ENCODE results near the gene CAMK1D.

CAMK1D gene

DNA sequence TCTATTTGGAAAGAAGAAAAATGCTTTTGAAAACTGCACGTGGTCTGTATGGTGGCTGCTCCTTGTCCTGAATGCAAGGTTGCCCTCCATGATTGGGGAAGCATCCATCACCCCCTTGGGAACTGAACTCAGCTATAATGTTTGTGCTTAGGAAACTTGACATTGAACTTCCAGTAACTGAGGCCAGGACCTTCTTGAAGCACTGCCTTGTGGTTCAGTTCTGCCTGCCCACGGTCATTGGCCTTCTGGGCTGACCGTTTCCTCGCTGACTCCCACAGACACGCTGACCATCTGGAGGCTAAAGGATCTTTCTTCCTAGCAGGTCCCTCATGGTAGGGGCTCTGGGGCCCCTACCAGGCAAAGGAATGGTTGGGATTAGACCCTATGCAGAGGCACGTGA is 247.8 kb downstream of the CAMK1D start:
- DNase-seq (ENCODE audit: low spot score) = no peak

DNA sequence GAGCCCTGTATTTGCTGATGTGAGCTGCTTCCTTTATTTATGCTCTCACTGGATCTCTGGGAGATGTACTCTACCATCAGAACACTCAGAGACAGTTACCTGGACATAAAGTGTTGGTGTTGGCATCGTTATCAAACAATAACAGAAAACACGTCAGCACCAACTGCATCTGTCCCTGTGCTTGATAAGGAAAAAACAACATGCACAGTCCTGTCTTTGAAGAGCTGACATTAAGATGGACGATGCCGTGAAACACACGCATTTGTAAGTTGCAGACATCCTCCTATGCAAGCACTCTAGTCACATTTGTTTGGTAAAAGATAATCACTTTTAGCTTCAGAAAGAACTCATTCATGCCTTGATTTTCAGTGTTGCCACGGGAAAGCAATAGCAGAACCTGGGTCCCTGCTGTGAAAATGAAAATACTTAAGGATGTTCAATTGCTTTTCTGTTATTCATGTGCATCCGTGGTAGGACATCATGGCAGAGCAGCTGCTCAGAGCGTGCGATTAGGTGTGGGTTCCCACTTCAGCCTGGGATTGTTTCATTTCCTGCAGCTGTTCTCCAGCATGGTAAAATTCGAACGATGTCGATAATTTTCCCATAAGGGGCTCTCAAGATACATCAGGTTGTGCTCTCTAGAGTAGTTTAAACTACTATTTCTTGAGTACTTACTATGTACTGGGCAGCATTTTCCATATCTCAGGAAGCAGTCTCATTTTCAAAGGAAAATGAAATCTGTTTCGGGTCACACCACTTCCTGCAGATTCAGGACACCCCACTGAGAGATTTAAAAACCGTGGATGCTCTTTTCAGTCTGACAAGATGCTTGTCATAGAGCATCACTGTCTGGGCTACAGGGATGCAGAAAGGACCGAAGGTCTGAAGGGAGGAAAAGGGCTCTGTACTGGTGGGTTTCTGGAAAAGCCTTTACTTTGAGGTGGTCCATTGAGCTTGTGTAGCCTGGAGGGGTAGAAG is 248.7 kb downstream of the CAMK1D start:
- no peak for DNase-seq (ENCODE audit: low spot score)

DNA sequence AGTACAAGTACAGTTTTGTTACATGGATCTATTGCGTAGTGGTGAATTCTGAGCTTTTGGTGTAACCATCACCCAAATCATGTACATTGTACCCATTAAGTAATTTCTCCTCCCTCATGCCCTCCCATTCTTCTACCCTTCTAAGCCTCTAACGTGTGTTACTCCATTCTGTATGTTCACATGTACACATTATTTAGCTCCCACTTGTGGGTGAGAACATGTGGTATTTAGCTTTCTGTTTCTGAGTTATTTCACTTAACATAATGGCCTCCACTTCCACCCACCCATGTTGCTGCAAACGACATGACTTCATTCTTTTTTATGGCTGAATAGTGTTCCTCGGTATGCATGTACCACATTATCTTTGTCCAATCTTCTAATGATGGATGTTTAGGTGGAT is 251.3 kb downstream of the CAMK1D start:
- DNase-seq (ENCODE audit: low spot score) = no peak

DNA sequence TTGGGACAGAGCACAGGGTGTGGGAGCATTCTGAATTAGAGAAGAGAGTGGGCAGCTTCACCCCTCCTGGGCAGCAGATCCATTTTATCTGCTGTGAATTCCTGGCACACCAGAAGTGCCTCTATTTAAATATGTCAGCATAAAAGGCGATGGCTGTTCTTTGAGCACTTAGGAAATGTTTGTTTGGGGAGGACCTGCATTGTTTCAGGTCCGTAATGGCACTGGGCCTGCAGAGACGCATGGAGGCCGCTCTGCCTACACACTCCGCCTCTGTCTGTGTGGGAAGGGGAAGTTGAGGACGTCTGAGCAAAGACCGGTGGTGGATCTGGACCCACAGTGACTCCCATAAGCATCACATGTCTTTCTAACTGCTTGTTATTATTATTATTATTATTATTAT is 253.2 kb downstream of the CAMK1D start:
- no peak for DNase-seq (ENCODE audit: low spot score)

DNA sequence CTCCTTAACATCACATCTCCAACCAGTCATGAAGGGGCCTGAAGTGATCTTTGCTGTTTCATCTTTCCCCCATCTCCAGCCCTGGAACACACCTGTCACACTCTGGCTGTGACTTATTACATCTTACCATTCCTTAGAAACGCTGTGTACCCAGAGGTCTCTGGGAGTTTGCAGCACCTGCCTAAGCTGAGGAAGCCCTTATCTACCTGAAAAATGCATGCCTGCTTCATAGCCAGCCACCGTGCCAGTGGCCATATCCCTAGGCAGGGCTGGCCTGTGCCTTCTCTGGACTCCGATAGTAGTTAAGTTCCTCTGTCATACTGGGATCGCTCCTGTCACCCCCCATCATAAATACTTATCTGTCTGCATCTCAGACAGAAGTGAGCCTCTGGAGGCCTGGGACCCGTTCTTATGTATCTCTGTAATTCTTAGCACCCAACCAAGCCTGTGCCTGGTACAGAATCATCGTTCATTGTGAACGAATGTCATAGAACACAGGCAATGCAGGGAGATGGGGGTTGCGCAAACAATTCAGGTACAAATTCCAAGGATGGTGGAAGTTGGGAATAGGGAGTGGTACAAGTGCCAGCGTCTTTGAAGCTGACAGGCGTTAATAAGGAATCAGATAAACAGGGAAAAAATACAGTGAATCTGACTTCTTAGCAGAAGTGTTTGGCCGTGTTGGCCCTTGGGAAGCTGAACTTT is 254.6 kb downstream of the CAMK1D start:
- DNase-seq (ENCODE audit: low spot score) = no peak

DNA sequence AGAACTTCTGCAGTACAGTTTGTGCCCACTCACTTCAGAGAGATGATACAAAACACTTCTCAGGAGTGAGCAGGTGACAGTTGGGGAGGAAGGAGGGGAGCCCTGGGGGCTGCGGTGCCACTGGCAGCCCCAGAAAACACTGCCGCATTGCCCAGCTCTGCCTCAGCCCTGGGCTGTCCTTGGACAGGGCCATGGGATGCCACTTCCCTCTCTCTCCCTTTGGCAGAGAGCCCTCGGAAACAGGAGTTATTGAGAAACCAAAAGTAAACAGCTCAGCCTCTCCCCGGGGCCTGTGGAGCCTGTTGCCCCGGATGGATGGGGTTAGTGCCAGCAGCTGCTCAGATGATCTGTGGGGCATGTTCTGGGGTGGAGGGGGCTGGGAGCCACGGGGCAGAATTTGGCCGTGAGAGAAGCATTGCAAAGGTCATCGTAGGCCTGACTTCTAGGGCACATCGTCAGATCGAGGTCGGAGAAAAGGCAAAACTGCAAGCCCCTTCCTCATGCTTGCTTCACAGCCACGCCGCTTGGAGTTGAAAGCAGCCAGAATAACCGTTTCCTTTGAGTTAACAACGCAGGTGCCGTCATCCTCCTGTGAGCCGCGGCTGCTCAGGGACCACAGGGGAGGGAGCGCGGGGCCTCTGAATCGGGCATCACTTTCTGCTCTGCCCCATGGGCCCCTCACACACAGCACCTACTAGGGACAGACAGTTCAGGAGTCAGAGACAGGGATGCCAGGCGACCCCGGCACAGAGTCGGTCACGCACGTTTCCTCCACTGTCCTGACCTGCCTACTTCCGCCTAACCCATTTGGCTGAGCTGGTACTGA is 256.4 kb downstream of the CAMK1D start:
- DNase-seq (ENCODE audit: low spot score) = peak; percentile 82

DNA sequence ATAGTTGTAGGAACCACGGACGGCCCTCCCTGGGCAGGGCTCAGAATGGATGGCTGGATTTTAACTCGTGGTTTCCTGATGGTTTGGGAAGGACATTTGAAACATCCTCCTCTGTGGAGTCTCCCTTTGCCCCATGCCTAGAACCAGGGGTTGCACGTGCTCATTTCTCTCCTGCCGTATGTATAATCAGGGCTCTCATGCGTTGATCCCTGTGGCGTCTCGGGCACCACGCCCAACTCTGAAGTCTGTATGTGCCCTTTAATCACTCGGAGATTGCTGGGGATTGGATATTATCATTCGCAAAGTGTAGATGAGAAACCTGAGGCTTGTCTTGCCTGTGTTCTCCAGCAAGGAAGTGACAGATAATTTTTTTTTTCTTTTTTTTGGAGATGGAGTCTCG is 257.1 kb downstream of the CAMK1D start:
- DNase-seq (ENCODE audit: low spot score) = no peak

DNA sequence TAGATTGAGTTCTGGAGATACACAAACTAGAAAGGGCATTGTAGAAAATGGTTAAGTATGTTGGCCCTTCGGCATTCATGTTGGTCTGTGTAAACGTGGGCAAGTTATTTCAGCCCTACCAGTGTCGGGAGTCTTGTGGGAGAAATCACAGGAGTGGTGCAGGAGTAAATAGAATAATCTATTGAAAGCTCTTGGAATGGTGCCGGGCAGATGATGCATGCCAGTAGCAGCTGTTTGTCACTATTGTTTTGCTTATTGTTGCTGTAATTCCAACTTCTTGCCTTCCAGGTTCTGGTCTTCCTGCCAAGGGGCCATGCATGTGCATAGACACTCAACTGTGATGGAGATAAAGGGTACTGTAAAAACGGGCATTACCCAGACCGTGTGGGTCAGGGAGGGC is 259.4 kb downstream of the CAMK1D start:
- no peak for DNase-seq (ENCODE audit: low spot score)

DNA sequence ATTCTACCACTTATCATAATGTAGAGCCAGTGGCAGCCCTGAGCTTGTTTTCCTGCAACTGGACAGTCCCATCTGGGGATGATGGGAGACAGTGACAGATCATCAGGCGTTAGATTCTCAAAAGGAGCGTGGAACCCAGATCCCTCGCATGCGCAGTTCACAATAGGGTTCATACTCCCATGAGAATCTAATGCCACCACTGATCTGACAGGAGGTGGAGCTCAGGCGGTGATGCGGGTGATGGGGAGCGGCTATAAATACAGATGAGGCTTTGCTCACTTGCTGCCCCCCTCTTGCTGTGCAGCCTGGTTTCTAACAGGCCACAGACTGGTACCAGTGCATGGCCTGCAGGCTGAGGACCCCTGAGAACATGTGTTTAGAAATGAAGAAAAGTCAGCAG is 260.1 kb downstream of the CAMK1D start:
- no peak for DNase-seq (ENCODE audit: low spot score)

DNA sequence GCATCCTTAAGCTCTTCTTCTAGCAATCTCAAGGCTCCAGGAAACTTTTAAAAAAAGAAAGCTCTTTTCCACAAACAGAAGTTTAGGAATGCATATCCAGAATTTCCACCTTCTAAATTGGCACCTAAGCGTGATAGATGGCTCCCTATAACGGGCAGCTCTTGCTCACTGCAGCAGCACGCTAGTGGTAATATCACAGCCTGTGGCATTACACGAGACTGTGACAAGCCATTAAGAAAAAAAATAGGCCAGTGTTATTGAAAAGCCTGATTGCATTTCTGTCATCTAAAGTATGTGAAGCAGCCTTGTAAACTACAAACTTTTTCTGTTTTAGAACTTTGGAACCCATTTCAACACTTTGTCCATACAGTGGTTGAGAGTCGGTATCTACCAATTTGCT is 263.8 kb downstream of the CAMK1D start:
- no peak for DNase-seq (ENCODE audit: low spot score)

DNA sequence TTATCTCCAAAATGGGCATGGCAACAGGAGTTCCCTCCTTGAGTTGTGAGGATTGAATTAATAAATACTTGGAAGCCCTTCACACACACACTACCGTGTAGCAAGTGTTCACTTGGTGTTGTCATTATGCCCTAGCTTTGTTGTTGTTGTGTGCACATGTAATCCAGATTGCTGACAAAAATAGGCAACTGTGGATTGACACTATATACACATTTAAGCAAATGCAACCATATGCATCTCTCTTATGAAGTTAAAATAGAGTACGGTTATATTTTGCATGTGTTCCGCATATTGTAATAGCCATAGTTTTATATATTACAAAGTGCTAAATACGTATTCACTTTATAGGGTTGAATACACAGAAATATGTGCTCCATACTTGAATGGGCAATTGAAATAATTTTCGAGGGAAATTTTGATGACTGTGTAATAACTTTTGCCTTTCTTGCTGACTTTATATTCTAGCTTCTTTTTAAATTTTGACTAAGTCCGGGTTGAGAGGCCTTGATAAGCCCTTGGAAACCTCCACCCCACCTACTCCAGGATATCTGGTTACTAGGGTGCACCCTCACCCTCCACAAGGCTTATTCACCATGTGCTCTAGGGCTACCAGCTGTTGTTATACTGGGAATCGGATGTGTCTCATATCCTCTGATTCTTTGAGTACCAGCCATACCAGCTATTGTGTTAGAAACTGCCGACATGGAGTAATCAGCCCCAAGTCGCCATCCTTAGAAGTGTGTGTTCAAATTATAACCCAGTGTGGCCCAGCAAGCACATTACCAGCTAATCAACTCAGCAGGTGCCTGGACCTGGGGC is 265.0 kb downstream of the CAMK1D start:
- DNase-seq (ENCODE audit: low spot score) = no peak

DNA sequence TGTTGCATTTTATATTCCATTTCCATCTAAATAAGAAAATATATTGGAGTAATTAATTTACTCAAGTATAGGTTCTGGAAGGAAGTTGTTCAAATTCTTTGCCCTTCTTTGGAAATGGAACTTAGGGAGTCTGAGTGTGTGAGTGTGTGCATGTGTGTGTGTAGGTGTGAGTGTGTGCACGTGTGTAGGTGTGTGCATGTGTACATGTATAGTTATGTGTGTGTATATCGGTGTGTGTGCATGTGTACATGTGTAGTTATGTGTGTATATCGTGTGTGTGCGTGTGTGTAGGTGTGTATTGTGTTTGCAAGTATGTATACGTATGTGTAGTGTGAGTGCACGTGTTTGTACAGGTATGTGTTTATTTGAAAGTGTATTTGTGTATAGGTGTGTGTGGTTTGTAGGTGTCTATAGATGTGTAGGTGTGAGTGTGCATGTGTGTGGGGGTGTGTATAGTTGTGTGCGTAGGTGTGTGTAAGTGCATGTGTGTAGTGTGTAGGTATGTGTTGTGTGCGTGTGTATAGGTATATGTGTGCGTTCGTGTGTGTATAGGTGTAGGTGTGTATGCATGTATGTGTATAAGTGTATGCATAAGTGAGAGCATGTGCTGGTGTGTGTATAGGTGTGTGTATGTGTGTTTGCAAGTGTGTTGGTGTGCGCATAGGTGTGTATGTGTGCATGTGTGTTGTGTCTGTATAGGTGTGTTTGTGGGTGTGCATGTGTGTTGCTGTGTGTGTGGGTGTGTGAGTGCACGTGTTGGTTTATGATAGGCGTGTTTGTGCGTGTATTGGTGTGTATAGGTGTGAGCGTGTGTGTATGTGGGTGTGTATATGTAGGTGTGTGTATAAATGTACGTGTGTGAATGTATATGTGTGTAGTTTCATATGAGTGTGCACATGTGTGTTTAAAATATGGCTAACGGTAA is 266.2 kb downstream of the CAMK1D start:
- DNase-seq (ENCODE audit: low spot score) = no peak

DNA sequence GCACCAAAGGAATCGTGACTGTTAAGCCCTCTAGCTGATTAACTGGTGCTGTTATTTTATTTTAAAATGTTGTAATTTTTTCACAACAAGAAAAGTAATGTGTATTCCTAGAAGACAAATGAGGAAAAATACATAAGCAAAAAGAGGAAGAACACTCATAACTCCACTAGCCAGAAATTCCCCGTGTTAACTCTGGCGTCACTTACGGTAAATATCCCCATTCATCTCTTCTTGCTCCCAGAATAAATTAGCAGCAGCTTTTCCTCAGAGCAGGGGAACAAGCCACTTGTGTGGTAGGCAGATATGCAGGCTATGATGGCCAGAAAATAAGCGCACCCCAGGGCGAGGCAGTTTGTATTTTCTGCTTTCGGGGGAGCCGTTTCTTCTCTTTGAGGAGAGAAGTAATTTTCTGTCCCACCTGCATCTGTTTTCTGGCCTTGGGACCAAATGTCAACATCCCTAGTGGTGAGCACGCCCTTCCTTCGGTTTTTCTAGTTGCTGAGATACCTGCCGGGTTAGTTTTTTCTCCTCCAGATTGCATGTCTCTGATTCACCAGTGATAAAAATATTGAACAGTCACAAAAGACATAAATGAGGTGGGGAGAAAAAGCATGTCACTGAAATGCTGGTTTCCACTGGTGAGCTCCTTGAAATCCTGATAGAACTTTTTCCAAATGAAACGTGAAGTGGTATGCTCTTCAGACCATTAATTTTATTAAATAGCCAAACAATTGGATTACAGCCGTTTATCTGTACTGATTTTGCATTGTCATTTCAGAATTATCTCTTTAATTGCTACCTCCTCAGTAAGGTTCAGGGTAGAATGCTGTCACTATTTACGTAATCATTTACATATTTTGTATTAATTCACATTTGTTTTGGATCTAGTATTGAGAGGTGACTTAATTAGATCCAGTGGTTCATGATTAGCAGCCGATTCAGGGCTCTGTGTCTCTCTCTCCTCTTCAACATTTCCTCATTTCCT is 268.1 kb downstream of the CAMK1D start:
- no peak for DNase-seq (ENCODE audit: low spot score)

DNA sequence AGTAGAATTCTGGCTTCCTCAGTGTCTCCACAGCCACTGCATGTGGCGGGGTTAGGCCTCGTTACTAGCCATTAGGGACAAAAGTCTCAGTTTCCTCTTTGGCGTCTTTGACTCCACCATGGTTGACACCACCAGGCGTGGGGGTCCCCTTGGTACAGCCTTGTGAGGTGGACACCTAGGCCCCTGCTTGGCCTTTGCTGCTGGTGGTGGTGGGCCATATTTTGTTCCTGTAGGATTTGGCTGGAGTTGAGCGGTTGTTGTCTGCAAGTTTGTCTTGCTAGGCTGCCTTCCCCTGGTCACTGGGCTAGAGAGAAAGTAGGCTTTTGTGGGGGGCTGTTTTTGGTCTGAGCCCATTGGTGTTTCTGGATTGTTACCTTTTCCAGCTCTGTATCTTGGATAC is 272.7 kb downstream of the CAMK1D start:
- no peak for DNase-seq (ENCODE audit: low spot score)

DNA sequence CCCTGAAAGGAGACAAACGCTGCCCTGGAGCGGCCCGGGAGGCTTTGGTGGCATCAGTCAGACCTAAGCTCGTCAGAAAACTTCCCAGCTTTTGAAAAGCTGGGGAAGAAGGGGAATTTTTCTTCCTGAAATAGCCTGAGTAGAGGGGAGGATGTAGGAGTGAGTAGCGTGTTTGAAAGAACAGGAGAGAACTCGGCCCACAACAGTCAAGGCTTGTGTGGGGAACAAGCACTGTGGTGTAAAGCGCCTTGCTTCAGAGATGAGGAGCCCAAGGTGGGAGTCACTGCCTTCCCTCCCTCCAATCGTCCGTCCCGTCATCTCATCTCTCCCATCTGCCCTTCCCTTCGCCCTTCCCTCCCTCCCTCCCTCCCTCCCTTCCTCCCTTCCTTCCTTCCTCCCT is 273.3 kb downstream of the CAMK1D start:
- no peak for DNase-seq (ENCODE audit: low spot score)

DNA sequence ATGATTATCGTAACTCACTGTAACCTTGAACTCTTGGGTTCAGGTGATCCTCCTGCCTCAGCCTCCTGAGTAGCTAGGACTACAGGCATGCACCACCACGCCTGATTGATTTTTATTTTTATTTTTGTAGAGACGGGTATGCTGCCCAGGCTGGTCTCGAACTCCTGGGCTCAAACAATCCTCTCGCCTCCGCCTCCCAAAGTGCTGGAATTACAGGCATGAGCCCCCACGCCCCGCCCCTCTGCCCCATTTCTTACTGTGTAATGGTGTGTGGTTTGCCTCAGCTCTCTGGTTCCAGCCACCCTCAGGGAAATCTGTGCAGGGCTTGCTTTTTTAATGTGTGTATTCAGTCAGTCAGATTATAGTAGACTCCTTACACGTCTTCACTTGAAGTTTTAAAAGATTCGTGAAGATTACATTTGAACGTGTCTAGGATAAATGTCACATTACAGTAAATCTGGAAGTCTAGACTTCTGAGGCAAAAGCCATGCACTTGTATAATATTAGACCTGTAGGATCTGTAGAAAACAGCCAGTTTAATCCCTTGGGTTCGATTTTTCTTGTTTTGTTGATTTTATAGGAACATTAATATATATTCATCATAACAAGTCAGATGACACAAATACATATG is 276.2 kb downstream of the CAMK1D start:
- no peak for DNase-seq (ENCODE audit: low spot score)

DNA sequence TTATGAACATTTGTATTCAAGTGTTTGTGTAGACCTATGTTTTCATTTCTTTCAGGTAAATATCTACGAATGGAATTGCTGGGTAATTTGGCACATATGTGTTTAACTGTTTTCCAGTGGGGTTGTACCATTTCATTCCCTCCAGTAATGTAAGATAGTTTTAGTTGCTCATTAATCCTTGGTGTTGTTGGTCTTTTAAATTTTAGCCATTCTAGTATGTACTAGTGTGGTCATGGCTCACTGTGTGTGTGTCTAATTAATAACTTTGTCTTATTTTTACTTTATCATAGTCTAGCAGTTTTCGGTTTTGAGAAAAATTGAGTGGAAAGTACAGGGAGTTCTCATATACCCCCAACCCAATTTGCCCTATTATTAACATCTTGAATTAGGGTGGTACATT is 278.8 kb downstream of the CAMK1D start:
- no peak for DNase-seq (ENCODE audit: low spot score)

DNA sequence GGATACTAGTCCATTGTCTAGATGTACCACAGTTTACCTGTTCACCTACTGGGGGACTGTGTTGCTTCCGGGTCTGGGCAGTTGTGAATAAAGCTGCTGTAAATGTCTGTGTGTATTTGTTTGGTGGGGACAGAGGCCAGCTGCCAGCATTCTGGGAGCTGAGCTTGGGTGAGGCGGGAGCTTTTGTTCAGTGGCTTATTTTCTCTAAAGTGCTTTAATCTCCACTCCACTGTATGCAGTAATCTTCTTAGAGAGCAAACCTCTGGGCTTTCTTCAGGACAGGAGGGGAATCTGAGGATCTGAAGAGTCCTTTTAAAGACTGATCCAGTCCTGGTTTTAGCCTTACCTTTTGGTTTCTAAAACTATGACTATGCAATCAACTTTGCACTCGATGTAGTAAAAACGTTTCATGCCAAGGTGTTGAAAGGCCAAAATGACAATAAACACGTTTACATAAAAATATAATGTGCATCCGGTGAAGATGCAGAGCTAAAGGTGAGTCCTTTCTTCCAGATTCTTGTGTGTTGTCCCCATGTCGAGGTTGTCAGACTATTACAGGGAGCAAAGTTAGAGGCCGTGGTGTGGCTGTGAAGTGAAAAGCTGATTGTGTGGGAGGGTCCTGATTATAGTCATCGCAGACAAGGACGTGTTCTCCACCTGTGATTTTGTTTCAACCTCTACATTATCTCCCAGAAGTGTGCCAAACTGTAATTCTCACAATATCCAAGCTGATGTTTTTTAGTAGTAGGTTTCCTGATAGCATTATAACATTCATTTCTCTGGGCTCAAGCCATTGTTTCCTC is 279.8 kb downstream of the CAMK1D start:
- DNase-seq (ENCODE audit: low spot score) = no peak
